ENCODE data around the gene CCSER2.

The CCSER2 gene

GRCh38 chr10:84291384-84291783, 37.0 kb upstream of the CCSER2 start:
- in situ Hi-C loops (cut with HindIII; ENCODE audit: low sequenced_read_pairs), result no loop called here
- no peak overlapping the region for H3K4me3 ChIP-seq (ENCODE audit: low read depth, low read length)
- TF ChIP-seq, protein P1, sequence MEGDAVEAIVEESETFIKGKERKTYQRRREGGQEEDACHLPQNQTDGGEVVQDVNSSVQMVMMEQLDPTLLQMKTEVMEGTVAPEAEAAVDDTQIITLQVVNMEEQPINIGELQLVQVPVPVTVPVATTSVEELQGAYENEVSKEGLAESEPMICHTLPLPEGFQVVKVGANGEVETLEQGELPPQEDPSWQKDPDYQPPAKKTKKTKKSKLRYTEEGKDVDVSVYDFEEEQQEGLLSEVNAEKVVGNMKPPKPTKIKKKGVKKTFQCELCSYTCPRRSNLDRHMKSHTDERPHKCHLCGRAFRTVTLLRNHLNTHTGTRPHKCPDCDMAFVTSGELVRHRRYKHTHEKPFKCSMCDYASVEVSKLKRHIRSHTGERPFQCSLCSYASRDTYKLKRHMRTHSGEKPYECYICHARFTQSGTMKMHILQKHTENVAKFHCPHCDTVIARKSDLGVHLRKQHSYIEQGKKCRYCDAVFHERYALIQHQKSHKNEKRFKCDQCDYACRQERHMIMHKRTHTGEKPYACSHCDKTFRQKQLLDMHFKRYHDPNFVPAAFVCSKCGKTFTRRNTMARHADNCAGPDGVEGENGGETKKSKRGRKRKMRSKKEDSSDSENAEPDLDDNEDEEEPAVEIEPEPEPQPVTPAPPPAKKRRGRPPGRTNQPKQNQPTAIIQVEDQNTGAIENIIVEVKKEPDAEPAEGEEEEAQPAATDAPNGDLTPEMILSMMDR (IDR thresholded peaks at IDR 0.05; ENCODE audit: low read depth, low read length, missing control alignments), result no peak
- peak; percentile 57 for DNase-seq (ENCODE audit: low read depth)

DNA sequence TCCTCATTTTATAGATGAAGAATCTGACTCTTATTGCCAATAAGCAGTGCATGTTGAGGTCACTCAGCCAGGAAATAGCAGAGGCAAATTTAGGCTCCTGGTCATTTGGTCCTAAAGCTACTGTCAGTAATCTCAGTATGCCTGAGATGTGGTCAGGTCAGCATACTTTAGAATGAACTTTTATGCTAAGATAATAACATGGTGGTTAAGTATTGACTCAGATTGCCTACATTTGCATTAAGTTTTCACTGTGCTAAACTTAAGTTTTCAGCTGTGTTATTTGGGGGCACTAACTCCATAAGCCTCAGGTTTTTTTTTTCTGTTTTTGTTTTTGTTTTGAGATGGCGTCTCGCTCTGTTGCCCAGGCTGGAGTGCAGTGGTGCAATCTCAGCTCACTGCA, 35.9 kb upstream of the CCSER2 start:
- no peak overlapping the region for H3K4me3 ChIP-seq (ENCODE audit: low read depth, low read length)
- in situ Hi-C loops (cut with HindIII; ENCODE audit: low sequenced_read_pairs), result no loop called here
- DNase-seq (ENCODE audit: low read depth), result no peak
- TF ChIP-seq, protein P1 (IDR thresholded peaks at IDR 0.05; ENCODE audit: low read depth, low read length, missing control alignments), result no peak

DNA sequence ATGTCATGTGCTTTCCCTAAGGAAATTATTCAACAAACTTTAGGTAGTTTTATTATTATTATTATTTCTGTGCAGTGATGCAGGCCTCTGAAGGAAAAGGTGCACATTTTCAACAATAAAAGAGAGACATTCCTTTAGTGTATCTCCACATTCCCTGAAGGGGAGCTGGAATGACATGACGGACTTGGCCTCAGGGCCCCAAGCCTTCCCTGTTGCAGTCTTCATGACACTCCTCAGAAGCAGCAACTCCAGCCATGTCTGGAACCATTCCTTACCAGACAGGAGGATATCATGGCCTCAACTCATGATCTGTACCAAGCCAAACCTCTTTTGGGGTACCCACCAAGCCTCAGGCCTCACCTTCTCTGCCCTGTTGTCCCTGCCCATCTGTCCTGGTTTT, 35.2 kb upstream of the CCSER2 start:
- no peak overlapping the region for H3K4me3 ChIP-seq (ENCODE audit: low read depth, low read length)
- no peak for DNase-seq (ENCODE audit: low read depth)
- TF ChIP-seq, protein P1 (IDR thresholded peaks at IDR 0.05; ENCODE audit: low read depth, low read length, missing control alignments), result no peak
- in situ Hi-C loops (cut with HindIII; ENCODE audit: low sequenced_read_pairs), result no loop called here

DNA sequence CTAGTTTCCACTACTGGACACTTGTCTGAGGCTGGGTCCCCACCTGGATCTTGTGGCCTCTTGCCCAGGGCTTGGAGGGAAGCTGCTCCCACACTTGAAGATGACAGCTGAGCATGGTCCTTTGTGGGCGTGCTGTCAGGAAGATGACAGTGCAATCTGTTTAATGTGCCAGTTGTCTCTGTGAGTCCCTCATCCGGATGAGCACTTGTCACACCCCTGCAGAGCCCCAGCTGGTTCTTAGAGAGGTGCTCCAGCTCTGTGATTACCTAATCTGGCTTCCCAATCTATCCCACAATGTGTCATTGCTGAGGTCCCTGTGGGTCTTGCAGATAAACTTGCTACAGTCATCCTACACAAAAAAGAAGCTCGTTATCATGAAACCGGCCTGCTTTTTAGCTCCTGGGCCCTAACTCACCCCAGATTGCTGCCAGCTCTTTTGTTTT, 34.8 kb upstream of the CCSER2 start:
- no peak for DNase-seq (ENCODE audit: low read depth)
- in situ Hi-C loops (cut with HindIII; ENCODE audit: low sequenced_read_pairs), result no loop called here
- TF ChIP-seq, protein P1 (IDR thresholded peaks at IDR 0.05; ENCODE audit: low read depth, low read length, missing control alignments), result no peak
- no peak overlapping the region for H3K4me3 ChIP-seq (ENCODE audit: low read depth, low read length)

DNA sequence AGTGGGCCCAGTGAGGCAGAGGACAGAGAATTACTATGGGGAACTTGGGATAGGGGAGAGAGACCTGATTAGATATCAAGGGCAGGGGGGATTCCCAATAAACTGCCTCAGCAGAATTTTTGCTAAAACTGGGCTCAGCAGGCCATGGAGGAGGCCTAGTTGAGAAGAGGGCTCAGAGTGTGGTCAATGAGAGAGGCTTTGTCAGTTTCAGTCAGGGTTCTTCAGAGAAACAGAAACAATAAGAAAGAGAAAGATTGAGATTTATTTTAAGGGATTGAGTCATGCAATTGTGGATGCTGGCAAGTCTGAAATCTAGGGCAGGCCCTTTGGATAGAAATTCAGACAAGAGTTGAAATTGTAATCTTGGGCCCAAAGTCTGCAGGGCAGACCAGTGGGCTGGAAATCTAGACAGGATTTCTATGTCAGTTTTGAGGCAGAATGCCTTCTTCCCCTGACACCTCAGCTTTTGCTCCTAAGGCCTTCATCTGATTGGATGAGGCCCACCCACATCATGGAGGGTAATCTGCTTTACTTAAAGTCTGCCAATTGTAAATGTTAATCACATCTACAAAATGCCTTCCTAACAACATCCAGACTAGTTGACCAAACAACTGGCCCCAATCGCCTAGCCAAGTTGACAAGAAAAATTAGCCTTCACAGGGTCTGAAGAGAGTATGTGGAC, 33.5 kb upstream of the CCSER2 start:
- TF ChIP-seq, protein P1 (IDR thresholded peaks at IDR 0.05; ENCODE audit: low read depth, low read length, missing control alignments), result no peak
- H3K4me3 ChIP-seq (ENCODE audit: low read depth, low read length), result no peak overlapping the region
- in situ Hi-C loops (cut with HindIII; ENCODE audit: low sequenced_read_pairs), result no loop called here
- no peak for DNase-seq (ENCODE audit: low read depth)

- TF ChIP-seq, protein P1 (IDR thresholded peaks at IDR 0.05; ENCODE audit: low read depth, low read length, missing control alignments), result no peak
- peak; percentile 26 for DNase-seq (ENCODE audit: low read depth)
- in situ Hi-C loops (cut with HindIII; ENCODE audit: low sequenced_read_pairs), result no loop called here
- H3K4me3 ChIP-seq (ENCODE audit: low read depth, low read length), result no peak overlapping the region
Observed at GRCh38 chr10:84296091-84296981, 32.1 kb upstream of the CCSER2 start.

Measured in astrocyte of the cerebellum (primary cell).